HK-2 (cell line): ENCODE data around the gene PLEKHG3.

Source experiments
- DNase-seq: peaks from one replicate; pipeline ENCODE4 v3.0.0-alpha.2; 2018; ENCODE audit not compliant: unreplicated experiment

Gene PLEKHG3

DNA sequence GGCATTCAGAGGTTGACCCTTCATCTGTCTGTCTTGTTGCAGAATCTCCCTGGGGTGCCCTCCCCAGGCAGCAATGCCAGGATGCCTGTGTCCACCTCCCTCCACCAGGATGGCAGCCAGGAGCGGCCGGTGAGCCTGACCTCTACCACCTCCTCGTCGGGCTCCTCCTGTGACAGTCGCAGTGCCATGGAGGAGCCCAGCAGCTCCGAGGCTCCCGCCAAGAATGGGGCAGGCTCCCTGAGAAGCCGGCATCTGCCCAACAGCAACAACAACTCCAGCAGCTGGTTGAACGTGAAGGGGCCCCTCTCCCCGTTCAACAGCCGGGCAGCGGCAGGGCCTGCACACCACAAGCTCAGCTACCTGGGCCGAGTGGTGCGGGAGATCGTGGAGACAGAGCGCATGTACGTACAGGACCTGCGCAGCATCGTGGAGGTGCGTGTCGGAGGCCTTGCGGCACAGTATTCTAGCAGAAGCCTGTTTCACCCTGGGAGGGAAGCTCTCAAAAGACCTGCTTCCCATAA is 23.4 kb downstream of the PLEKHG3 start:
- DNase-seq = no peak

DNA sequence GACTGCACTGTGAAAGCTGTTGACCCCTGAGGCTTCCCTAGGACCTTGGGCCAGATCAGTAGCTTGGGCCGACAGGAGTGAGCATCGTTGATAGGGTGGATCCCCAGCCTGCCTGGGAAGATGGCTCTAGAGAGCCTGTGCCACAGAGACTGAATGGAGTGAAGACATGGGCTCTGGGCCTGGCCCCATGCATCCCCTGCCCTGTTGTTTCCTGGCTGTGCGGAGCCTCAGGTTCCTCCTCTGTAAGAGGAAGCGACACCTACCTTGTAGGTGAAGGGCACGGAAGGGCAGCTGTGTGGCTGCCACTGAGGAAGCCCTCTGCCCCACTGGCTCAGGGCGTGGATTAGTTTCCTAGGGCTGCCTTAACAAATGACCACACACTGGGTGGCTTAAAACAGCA is 23.9 kb downstream of the PLEKHG3 start:
- DNase-seq = no peak

DNA sequence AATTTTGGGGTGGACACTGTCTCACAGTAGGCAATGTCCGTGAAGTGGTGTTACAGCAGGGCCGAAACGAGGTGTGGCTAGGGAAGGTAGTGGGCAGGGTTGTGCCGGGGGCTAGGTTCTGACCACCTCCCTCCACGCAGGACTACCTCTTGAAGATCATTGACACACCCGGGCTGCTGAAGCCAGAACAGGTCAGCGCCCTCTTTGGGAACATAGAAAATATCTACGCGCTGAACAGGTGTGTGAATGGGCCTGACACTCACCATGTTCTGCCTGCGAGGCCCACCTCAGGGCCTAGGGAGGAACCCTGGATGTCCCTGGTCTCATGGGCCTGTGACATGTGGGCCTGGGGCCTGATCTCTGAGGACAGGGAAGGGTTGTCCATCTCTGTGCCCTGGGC is 24.6 kb downstream of the PLEKHG3 start:
- DNase-seq = no peak

DNA sequence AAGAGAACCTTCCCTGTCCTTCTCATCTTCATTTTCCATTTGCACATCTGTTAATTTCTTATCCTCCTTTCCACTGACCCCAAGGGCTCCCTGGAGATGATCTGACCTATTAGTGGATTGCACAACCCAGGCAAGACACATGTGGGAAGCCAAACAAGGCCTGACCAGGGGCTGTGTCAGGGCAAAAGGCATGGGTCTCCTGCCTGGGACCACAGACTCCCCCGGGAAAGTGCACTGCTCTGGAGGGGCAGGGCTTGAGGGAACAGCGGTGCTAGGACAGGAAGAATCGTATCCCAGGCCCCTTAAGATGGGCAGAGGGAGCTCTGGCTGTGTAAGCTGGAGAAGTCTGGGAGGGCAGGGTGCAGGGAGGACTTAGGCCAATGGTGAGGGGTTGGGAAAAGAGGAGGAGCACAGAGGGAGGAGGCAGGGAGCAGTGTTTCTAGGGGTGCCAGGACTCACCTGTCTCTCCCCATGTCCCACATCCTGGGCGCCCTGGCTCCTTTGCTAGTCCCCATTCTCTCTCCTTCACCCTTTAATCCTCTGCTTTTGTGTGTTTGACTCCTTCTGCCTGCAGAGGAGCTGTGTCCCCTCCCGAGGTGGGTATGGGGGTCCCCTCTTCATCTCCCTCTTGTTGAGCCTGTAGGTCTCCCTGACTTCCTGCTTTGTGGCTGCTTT is 25.3 kb downstream of the PLEKHG3 start:
- DNase-seq = no peak

DNA sequence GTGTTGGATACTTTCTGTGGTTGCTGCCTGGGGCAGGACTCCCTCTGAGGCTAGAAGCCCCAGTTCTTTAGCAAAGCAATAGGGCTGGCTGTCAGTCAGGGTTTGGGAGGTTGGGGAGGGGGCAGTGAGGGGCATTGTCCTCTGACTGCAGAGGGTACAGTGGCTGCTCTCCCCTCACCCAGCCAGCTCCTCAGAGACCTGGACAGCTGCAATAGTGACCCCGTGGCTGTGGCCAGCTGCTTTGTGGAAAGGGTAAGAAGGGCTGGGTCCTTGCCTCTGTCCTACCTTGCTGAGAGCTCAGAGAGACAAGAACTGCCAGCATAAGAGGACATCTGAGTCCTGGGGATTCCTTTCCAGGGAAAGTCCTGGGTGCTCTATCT is 25.8 kb downstream of the PLEKHG3 start:
- DNase-seq = no peak

DNA sequence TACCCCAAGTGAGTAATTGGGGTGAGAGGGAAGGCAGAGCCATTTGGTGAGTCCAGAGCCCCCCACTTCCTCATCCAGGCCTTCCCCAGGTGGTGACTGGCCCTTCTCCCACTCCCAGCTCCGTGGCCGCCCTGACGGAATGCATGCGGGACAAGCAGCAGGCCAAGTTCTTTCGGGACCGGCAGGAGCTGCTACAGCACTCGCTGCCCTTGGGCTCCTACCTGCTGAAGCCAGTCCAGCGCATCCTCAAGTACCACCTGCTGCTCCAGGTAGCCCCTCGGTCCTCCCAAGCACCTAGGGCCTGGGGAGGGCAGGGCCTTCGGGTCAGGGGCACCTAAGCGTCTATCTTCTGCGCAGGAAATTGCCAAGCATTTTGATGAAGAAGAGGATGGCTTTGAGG is 26.5 kb downstream of the PLEKHG3 start:
- no peak for DNase-seq

DNA sequence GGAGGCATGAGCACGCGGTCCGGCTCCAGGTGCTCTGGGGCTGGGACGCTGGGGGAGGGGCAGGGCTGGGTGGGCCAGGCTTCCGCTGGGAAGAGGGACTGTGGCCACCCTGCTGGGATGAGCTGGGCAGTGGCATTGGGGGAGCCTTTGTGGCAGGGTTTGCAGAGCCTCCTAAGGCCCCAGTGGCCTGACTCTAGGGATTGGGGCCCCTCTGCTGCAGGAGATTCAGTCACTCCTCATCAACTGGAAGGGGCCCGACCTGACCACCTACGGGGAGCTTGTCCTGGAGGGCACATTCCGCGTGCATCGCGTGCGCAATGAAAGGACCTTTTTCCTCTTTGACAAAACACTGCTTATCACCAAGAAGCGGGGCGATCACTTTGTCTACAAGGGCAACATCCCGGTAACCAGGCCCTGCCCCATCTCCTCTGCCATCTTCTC is 26.9 kb downstream of the PLEKHG3 start:
- no peak for DNase-seq

DNA sequence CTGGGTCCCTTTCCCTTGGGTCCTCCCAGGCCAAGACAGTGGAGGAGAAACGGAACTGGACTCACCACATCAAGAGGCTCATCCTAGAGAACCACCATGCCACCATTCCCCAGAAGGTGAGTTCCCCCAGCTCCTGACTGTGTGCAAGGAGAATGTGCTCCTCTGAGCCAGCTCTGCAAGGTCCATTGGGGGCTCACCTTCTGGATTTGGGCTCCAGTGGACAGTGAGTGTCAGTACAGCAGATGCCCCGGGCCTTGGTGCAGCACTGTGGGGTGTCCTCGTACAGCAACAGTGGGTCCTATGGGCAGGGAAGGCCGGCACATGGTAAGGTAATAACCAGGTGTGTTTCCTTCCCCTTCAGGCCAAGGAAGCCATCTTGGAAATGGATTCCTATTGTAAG is 27.8 kb downstream of the PLEKHG3 start:
- no peak for DNase-seq

DNA sequence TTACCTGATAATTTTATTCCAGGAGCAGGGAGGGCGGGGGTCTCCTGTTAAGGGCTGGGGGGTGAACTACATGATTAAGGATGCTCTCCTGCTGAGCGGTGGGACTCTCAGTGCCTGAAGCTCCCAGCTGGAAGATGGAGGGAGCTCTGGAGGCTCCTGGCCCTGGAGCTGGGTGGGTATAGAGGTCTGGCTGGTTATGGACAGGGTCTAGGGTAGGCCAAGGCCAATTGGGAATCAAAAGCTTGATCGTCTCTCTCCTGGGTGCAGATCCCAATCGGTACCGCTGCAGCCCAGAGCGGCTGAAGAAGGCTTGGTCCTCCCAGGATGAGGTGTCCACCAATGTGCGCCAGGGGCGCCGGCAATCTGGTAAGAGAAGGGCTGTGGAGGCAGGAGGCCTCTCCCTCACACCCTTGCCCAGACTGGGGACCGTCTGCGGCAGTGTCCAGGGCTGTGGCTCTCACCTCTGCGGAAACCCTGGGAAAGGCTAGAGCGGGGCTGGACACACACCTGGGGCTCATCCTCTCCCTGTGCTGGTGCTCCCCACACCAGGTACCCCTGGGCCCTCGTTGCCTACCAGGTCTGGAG is 28.4 kb downstream of the PLEKHG3 start:
- no peak for DNase-seq

DNA sequence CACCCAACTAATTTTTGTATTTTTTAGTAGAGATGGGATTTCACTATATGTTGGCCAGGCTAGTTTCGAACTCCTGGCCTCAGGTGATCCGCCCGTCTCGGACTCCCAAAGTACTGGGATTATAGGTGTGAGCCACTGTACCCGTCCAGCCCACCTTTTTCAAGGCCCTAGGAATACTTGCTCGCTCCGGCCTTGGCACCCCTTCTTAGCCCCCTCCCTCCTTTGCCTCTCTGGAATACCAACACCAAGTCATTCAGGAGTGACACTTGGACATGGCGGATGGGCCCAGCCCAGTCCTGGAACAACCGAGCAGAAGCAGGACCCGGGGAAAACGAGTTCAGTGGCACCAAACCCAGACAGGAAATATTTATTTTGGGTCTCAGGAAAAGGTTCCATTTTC is 29.1 kb downstream of the PLEKHG3 start:
- no peak for DNase-seq

DNA sequence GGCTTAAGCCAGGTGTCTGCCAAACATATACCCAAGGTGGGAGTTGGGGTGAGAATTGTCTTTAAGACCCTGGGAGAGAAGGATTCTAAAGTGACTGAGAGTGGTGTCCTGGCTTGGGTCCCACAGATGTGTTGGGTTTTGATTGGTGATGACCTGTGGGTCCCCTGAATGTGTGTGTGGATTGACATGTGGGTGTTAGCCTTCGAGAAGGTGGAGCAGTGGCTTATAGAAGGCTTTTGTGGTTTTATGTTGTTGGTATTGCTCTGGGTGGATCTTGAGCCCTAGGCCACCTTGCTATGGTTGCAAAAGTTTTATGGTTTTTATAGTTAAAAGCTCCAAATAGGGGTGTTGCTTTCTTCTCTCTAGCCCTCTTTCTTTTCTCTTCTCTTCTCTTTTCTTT is 29.7 kb downstream of the PLEKHG3 start:
- DNase-seq = no peak

DNA sequence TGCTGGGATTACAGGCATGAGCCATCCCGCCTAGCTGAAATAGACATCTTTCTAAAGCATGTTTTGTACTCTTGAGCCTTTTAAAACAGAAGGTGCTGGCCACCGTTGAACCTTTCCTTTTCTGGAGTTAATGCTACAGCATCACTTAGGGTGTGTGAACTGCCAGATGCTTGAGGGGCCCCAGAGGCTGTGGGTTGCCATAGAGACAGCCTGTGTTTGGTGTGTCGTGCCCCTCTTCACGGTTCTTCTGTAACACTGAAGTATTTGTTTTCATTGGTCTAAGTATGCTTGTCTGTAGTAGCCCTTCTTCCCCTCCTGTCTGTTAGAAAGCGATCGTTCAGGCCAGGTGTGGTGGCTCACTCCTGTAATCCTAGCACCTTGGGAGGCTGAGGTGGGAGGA is 30.8 kb downstream of the PLEKHG3 start:
- DNase-seq = no peak

DNA sequence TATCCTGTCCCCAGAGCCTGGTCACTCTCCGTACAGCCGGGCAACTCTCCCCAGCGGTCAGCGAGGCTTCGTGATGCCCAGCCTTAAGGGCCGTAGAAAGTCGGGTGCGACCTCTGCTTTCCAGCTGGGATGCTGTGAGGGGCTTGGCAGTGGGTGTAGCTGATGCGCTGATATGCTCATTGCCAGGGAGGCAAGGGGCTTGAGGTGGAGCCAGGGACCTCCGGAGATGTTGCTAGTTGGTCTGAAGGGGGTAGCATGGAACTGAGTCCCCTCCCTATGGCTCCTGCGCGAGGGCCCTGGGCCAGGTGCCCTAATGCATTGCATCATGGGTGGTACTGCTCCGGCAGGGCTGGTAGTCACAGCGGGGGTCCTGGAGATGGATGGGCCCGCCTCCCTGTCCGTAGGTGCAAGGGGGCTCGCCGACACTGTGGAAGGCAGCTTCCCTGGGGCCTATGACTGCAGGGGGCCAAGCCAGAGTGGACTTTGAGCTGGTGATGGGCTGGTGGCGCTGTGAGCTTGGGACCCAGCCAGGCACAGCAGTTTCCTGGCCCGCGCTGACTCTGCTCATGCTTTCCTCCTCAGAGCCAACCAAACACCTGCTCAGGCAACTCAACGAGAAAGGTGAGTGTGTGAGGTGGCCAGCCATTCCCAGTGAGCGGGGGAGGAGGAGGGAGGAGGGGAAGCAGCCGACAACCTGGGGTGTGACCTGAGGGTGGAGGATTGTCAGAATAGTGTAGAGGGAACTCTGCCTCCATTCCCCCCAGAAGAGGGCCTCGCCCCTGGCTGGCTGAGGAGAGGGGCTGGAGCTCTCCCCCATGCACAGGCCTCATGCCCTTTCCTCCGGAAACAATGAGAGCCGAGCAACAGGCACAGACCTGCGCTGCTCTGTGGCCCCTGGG is 32.3 kb downstream of the PLEKHG3 start:
- DNase-seq = no peak

DNA sequence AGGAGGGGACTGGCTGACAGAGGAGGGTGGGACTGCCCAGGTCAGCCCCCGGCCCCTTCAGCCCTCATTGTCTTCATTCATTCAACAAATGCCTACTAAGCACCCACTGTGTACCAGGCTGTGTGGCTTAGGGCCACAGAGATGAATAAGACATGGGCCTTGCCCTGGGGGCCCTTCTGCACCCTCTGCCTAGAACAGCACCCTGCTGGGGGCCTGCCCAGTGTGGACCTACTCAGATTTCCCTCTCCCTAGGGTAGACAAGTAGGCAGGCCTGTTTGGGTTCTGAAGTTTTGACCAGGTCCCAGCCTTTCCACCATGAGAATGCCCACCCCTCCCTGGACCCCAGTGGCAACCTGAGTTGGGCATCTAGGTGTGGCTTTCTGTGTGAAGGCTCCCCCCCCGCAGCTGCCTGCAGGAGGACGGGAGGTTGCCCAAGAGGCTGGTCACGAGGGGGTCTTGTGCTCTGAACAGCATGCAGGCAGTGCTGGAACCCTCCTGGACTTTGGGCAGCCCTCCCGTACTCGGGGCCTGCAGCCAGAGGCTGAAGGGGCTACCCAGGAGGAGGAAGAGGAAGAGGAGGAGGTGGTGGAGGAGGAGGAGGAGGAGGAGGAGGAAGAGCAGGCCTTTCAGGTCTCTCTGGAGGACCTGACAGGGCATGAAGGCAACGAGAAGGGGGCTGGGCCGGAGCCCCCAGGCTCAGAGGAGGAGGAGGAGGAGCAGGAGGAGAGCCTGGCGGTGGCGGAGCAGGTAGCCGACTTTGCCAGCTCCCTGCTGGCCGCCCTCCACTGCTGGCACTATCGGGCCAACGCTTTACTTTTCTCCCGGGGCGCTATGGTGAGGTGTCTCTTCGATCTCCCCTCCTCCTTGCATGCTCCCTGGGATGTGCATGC is 33.4 kb downstream of the PLEKHG3 start:
- no peak for DNase-seq

DNA sequence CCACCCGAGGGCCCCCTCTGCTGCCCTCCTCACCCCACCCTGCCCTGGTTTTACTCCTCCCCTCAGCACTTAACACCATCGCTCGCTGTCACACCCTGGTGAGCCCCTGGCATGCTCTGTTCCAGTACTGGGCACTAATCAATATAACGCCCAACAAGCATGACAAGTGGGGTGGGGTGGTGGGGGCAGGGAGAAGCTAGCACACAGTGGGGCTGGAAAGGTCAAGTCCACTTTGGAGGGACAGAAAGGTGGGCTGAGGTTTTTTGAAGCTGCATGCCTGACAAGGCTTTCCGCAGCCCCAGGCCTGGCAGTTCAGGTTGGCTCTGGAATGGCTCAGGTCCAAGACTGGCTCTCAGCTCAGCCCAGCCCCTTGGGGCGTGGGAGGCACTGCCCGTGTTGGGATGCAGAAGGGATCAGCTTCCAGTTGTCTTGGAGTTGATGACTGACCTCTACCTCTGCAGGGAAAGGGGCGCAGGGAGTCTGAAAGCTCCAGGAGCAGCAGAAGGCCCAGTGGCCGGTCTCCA is 34.1 kb downstream of the PLEKHG3 start:
- DNase-seq = no peak

DNA sequence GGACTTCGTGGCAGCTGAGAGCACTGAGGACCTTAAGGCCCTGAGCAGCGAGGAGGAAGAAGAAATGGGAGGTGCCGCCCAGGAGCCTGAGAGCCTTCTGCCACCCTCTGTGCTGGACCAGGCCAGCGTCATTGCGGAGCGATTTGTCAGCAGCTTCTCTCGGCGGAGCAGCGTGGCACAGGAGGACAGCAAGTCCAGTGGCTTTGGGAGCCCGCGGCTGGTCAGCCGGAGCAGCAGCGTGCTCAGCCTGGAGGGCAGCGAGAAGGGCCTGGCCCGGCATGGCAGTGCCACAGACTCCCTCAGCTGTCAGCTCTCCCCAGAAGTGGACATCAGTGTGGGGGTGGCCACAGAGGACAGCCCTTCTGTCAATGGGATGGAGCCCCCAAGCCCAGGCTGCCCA is 37.0 kb downstream of the PLEKHG3 start:
- DNase-seq = no peak

DNA sequence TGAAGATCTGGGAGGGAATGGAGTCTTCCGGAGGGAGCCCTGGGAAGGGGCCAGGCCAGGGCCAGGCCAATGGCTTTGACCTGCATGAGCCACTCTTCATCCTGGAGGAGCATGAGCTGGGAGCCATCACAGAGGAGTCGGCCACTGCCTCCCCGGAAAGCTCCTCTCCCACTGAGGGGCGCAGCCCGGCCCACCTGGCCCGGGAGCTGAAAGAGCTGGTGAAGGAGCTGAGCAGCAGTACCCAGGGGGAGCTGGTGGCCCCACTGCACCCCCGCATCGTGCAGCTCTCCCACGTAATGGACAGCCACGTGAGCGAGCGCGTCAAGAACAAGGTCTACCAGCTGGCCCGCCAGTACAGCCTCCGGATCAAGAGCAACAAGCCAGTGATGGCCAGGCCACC is 37.7 kb downstream of the PLEKHG3 start:
- no peak for DNase-seq

DNA sequence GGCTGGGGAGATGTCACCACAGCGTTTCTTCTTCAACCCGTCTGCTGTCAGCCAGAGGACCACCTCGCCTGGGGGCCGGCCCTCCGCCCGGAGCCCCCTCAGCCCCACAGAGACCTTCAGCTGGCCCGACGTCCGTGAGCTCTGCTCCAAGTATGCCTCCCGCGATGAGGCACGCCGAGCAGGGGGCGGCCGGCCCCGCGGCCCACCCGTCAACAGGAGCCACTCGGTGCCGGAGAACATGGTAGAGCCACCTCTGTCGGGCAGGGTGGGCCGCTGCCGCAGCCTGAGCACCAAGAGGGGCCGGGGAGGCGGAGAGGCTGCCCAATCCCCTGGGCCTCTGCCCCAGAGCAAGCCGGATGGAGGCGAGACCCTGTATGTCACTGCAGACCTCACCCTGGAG is 38.8 kb downstream of the PLEKHG3 start:
- DNase-seq = no peak

DNA sequence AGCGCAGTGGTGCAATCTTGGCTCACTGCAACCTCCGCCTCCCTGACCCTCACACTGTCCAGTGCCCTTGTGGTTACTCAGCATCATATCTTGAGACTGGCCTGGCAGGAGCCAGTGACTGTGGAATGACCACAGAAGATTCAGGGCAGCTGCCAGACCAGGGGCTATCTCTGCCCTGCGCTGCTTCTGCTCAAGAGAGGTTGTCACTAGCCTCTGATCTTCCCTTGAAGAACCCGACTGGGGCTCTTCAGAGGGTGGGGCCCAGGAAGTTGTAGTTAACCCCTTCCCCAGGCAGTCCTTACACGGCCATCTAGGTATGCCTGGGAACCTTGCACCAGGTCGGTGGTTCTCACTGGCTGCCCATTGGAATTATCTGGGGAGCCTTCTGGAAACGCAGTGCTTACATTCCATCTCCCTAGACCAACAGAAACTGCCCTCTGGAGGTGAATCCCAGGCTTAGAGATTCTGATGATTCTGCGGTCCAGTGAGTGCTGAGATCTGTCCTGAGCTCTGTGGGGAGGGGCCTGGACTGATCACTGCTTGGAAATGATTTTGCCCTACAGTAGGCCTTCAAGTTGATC is 41.4 kb downstream of the PLEKHG3 start:
- DNase-seq = no peak

DNA sequence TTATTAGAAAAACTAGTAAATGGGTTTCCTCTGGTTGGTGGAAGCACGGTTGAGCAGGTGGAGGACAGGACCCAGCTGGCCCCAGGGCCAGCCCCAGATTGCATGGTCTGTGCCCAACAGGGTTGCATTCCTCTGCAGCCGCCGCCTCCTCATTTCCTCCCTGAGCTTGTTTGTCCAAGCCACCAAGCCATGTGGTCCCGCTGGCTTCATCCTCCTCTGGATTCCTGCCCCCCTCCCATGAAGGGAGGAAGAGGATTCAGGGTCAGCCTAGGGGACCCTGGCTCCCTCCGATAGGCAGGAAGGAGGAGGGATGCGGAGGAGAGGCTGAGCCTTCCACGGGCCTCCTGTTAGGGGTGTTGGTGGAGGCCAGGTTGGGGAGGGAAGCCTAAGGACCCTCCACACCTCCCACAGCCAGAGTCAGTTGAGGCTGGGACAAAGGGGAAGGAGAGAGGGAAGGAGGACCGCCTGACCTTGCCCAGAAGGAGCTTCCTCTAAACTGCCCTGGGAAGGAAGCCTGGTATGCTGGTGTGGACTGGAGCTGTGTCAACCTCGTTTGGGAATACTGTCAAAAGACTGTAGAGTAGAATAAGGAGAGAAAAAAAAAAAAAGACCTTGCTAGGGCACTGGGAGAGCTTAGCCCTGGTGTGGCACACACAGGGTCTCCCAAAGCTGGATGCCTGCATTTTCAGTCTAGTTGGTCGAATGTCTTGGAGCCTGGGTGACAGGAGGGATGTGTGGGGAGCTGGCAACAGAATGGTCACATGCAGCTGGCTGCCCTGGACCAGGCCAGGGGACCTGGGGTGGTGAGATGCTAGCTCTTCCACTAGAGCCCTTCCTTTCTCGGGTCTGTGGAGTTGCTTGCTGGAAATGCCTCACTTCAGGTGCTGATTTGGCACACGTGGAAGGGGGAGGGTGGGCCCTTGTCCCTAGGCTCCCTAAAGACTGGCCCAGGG is 42.4 kb downstream of the PLEKHG3 start:
- DNase-seq = no peak
